WTC11 (cell line): ENCODE measurements around the gene SEC61A1.

ENCODE experiments used
- CBFB ChIP-seq: sonication (generic); formaldehyde crosslinking; IDR thresholded peaks from 2 replicates; pipeline ENCODE4 v1.8.1; 2022; ENCODE audit warnings: mild to moderate bottlenecking, low read depth, missing genetic modification reagents
- ELF4 ChIP-seq: sonication (generic); formaldehyde crosslinking; IDR thresholded peaks from 2 replicates; pipeline ENCODE4 v1.8.1; 2022; ENCODE audit warnings: low read depth, mild to moderate bottlenecking, moderate library complexity, missing genetic modification reagents
- GABPB1 ChIP-seq: sonication (generic); formaldehyde crosslinking; IDR thresholded peaks from 2 replicates; pipeline ENCODE4 v1.8.1; 2023; ENCODE audit warnings: mild to moderate bottlenecking, missing genetic modification reagents
- MXD4 ChIP-seq: fragments of 250-450 bp; sonication (Bioruptor Pico); IDR thresholded peaks from 2 replicates; pipeline ENCODE4 v1.8.0; 2021; ENCODE audit warnings: mild to moderate bottlenecking, moderate library complexity, borderline replicate concordance
- MYBL2 ChIP-seq: sonication (generic); formaldehyde crosslinking; IDR thresholded peaks from 2 replicates; pipeline ENCODE4 v1.8.1; 2023; ENCODE audit warnings: mild to moderate bottlenecking, moderate library complexity, missing genetic modification reagents
- ZNF232 ChIP-seq: sonication (generic); formaldehyde crosslinking; IDR thresholded peaks from 2 replicates; pipeline ENCODE4 v1.8.0; 2022; ENCODE audit warnings: mild to moderate bottlenecking, missing genetic modification reagents
- ZNF317 ChIP-seq: sonication (generic); formaldehyde crosslinking; IDR thresholded peaks from 2 replicates; pipeline ENCODE4 v1.8.1; 2023; ENCODE audit warnings: low read depth, mild to moderate bottlenecking, moderate library complexity, missing genetic modification reagents, borderline replicate concordance
- ZNF423 ChIP-seq: fragments of 250-450 bp; sonication (Bioruptor Pico); IDR thresholded peaks from 2 replicates; pipeline ENCODE4 v2.1.2; 2022; ENCODE audit warnings: mild to moderate bottlenecking, moderate library complexity
- TF ChIP-seq, protein P1 (sequence below): fragments of 200-600 bp; IDR thresholded peaks from 2 replicates; pipeline ENCODE4 v1.8.0; 2022; ENCODE audit warnings: antibody characterized with exemption
- TF ChIP-seq, protein P2 (sequence below): sonication (generic); formaldehyde crosslinking; IDR thresholded peaks from 2 replicates; pipeline ENCODE4 v1.8.0; 2022; ENCODE audit warnings: mild to moderate bottlenecking, missing genetic modification reagents

DNA sequence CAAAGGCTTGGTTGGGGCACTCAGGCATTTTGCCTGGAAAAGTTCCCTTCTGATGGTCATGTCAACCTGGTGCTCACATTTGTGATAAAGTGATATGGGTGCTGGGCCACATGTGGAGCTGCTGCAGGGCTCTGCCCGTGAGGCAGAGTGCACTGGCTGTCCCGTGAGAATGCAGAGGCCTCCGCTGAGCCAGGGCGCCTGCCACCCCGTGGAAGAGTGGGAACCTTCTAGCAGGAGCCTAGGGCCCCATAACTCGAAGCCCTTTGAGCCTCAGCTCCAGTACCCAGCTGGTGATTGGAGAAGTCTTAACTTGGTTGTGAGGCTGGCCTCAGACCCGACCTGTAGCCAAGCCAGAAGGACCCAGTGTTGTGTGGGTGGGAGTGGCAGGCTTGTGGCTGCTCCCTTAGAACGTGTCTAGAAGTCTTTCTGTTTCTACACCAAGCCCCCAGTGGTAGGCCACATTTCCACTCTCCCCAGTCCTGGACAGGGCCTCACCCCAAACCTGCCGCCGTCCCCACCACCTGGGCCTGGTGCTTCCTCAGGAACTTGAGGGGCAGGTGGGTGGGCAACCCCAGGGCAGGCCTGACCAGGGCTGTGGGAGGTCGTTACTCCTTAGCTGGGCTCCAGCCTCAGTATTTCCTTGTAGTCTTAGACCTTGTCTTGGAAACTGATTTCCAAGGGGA is 19.7 kb downstream of the SEC61A1 start:
- TF ChIP-seq ZNF317 (CRISPR knock-in tag) (no peak), MXD4 (CRISPR knock-in tag) (no peak), ZNF232 (CRISPR knock-in tag) (no peak), MYBL2 (CRISPR knock-in tag) (no peak), GABPB1 (CRISPR knock-in tag) (no peak), ZNF423 (CRISPR knock-in tag) (no peak), CBFB (CRISPR knock-in tag) (no peak), ELF4 (CRISPR knock-in tag) (no peak)
- TF ChIP-seq, protein P1, sequence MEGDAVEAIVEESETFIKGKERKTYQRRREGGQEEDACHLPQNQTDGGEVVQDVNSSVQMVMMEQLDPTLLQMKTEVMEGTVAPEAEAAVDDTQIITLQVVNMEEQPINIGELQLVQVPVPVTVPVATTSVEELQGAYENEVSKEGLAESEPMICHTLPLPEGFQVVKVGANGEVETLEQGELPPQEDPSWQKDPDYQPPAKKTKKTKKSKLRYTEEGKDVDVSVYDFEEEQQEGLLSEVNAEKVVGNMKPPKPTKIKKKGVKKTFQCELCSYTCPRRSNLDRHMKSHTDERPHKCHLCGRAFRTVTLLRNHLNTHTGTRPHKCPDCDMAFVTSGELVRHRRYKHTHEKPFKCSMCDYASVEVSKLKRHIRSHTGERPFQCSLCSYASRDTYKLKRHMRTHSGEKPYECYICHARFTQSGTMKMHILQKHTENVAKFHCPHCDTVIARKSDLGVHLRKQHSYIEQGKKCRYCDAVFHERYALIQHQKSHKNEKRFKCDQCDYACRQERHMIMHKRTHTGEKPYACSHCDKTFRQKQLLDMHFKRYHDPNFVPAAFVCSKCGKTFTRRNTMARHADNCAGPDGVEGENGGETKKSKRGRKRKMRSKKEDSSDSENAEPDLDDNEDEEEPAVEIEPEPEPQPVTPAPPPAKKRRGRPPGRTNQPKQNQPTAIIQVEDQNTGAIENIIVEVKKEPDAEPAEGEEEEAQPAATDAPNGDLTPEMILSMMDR: no peak
- TF ChIP-seq, protein P2, sequence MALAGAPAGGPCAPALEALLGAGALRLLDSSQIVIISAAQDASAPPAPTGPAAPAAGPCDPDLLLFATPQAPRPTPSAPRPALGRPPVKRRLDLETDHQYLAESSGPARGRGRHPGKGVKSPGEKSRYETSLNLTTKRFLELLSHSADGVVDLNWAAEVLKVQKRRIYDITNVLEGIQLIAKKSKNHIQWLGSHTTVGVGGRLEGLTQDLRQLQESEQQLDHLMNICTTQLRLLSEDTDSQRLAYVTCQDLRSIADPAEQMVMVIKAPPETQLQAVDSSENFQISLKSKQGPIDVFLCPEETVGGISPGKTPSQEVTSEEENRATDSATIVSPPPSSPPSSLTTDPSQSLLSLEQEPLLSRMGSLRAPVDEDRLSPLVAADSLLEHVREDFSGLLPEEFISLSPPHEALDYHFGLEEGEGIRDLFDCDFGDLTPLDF (CRISPR knock-in tag): no peak
